Lower lobe of right lung (tissue), 2 donors: ENCODE data around the gene SLC45A2. TPM values are rescaled to one million over a fixed set of nuclear protein-coding genes. Genes with fewer than 3 reads are reported as not detected.
"Not testable (repeated sequence)": the region's sequence is repeated elsewhere in the genome, so short reads cannot be mapped to it uniquely, and the experiment has no call there.

Experiments
- ATAC-seq, 2 donors: fragments of 200-7000 bp; cut with Tn5 transposase; one replicate each; pipeline ENCODE4 v1.9.1; 2020 to 2022; ENCODE audit warnings: mild to moderate bottlenecking in 2 of 2, moderate library complexity in 2 of 2
- DNase-seq: peaks from one replicate; pipeline ENCODE4 v3.0.0-alpha.2; 2020
- H3K27ac ChIP-seq: fragments of 200-600 bp; one replicate; pipeline ENCODE4 v1.8.0; 2022
- H3K27me3 ChIP-seq: fragments of 200-600 bp; one replicate; pipeline ENCODE4 v1.8.0; 2022; ENCODE audit warnings: low read depth
- H3K36me3 ChIP-seq: fragments of 200-600 bp; one replicate; pipeline ENCODE4 v1.8.0; 2022; ENCODE audit warnings: mild to moderate bottlenecking
- H3K4me1 ChIP-seq: fragments of 200-600 bp; one replicate; pipeline ENCODE4 v1.8.0; 2022
- H3K4me3 ChIP-seq: fragments of 200-600 bp; one replicate; pipeline ENCODE4 v1.8.0; 2022; ENCODE audit warnings: mild to moderate bottlenecking
- H3K9me3 ChIP-seq: fragments of 200-600 bp; one replicate; pipeline ENCODE4 v1.8.0; 2022
- intact Hi-C: fragments of 100-400 bp; cut with DNase I; formaldehyde crosslinking; loops from one replicate; pipeline ENCODE4 v1.11.0; 2022
- total RNA-seq: library from RNA; stranded (reverse); fragmentation: NEBNext Ultra II Directional; extraction: Animal tissue kit (Norgen Biotek cat#: 25700); gene quantifications from one replicate; pipeline ENCODE4 v1.2.1, GENCODE V29; 2021
- TF ChIP-seq, protein P1 (sequence below): fragments of 200-600 bp; IDR thresholded peaks from one replicate; pipeline ENCODE4 v1.8.0; 2022; ENCODE audit warnings: antibody characterized with exemption, mild to moderate bottlenecking
- donor health status: DM: no; HTN: yes; CAD: no; lungs with severe emphysema.

The SLC45A2 gene
- total RNA-seq, 1 donor from 2014 or later: not detected

DNA sequence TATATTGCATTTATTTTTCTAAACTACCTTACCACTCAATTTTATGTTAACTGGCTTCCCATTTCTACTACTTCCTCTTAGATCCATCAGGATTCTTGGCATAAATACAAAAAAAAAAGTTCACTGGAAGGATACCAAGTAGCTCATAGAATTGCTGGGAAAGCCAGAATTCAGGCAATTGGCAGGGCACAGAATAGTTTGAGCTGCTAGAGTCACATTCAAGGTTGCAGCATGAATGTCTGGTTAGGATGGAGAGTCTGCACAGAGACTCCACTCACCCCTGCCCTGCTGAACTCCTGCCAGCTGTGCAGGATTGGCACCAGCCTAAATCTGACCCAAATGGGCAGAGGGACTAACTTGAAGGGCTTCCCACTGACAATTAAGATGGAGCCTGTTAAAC, 28.3 kb upstream of the SLC45A2 start:
- no peak overlapping the region for H3K27ac ChIP-seq
- DNase-seq (no peak), ATAC-seq (no peak)
- no peak overlapping the region for H3K4me3 ChIP-seq
- H3K9me3 ChIP-seq: no peaks in the 10 kb centered on the region
- no peaks in the 10 kb centered on the region for H3K27me3 ChIP-seq
- H3K36me3 ChIP-seq: no peaks in the 10 kb centered on the region
- peaks cover 6% of the 10 kb centered on the region for H3K4me1 ChIP-seq
- TF ChIP-seq, protein P1, sequence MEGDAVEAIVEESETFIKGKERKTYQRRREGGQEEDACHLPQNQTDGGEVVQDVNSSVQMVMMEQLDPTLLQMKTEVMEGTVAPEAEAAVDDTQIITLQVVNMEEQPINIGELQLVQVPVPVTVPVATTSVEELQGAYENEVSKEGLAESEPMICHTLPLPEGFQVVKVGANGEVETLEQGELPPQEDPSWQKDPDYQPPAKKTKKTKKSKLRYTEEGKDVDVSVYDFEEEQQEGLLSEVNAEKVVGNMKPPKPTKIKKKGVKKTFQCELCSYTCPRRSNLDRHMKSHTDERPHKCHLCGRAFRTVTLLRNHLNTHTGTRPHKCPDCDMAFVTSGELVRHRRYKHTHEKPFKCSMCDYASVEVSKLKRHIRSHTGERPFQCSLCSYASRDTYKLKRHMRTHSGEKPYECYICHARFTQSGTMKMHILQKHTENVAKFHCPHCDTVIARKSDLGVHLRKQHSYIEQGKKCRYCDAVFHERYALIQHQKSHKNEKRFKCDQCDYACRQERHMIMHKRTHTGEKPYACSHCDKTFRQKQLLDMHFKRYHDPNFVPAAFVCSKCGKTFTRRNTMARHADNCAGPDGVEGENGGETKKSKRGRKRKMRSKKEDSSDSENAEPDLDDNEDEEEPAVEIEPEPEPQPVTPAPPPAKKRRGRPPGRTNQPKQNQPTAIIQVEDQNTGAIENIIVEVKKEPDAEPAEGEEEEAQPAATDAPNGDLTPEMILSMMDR: no peak
- intact Hi-C loops: no loop called here

DNA sequence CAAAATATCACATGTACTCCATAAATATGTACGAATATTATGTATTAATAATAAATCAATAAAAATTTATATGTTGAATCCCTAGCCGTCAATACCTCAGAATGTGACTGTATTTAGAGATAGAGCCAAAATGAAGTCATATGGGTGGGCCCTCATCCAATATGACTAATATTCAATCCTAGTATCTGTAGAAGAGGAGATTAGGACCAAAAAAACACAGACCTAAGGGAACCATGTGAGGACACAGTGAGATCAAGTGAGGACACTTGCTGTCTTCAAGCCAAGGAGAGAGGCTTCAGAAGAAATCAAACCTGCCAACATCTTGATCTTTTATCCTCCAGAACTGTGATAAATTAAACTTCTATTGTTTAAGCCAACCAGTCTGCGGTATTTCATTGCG, 27.0 kb upstream of the SLC45A2 start:
- DNase-seq (no peak), ATAC-seq (no peak)
- TF ChIP-seq, protein P1: no peak
- Histone ChIP-seq H3K4me3 (no peak overlapping the region), H3K27me3 (no peaks in the 10 kb centered on the region), H3K4me1 (peaks cover 13% of the 10 kb centered on the region), H3K36me3 (no peaks in the 10 kb centered on the region), H3K27ac (no peak overlapping the region), H3K9me3 (no peaks in the 10 kb centered on the region)
- intact Hi-C loops: no loop called here

DNA sequence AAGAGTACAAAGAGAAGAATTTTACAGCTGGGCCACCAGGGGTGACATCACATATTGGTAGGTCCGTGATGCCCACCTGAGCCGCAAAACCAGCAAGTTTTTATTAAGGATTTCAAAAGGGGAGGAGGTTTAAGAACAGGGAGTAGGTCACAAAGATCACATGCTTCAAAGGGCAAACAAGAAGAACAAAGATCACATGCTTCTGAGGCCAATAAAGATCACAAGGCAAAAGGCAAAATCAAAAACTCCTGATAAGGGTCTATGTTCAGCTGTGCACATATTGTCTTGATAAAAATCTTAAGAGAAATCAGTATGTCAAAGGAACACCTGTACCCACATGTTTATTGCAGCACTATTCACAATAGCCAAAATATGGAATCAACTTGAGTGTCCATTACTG, 25.7 kb upstream of the SLC45A2 start:
- intact Hi-C loops, DNase-seq, H3K9me3 ChIP-seq, H3K4me3 ChIP-seq, H3K27ac ChIP-seq, ATAC-seq, H3K27me3 ChIP-seq, H3K36me3 ChIP-seq: not testable (repeated sequence)
- H3K4me1 ChIP-seq: peaks cover 19% of the 10 kb centered on the region

DNA sequence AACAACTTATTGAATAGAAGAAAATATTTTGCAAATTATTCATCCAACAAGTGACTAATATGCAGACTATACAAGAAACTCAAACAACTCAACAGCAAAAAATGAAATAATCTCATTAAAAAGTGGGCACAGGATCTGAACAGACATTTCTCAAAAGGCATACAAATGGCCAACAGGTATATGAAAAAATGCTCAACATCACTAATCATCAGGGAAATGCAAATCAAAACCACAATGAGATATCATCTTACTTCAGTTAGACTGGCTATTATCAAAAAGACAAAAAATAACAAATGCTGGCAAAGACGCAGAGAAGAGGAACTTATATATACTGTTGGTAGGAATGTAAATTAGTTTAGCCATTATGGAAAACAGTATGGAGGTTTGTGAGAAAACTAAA, 25.1 kb upstream of the SLC45A2 start:
- no peak overlapping the region for H3K4me3 ChIP-seq
- H3K27ac ChIP-seq: no peak overlapping the region
- intact Hi-C loops: no loop called here
- DNase-seq: no peak
- H3K36me3 ChIP-seq: no peaks in the 10 kb centered on the region
- H3K9me3 ChIP-seq: no peaks in the 10 kb centered on the region
- TF ChIP-seq, protein P1: no peak
- ATAC-seq: no peak
- peaks cover 19% of the 10 kb centered on the region for H3K4me1 ChIP-seq
- no peaks in the 10 kb centered on the region for H3K27me3 ChIP-seq

DNA sequence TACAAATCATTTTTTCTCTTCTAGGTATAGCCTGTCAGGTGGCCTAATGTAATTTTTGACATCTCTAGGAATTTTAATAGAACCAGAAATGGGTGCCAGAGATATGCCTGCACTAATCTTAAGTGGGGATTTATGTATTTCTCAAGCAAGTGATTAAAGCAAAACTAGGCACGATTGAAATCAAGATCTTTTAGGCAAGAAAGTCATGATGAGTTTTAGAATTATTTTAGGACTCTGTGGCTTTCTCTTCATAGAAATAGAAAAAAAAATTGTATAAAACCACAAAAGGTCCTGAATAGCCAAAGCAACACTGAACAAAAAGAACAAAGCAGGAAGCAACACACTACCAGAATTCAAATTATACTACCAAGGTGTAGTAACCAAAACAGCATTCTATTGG, 24.3 kb upstream of the SLC45A2 start:
- peaks cover 8% of the 10 kb centered on the region for H3K36me3 ChIP-seq
- H3K27ac ChIP-seq: peak overlapping the region; percentile 94
- TF ChIP-seq, protein P1: no peak
- peaks cover 19% of the 10 kb centered on the region for H3K4me1 ChIP-seq
- DNase-seq (no peak), ATAC-seq (no peak)
- no peaks in the 10 kb centered on the region for H3K27me3 ChIP-seq
- H3K4me3 ChIP-seq: peak overlapping the region; percentile 74
- H3K9me3 ChIP-seq: no peaks in the 10 kb centered on the region
- intact Hi-C loops: no loop called here

DNA sequence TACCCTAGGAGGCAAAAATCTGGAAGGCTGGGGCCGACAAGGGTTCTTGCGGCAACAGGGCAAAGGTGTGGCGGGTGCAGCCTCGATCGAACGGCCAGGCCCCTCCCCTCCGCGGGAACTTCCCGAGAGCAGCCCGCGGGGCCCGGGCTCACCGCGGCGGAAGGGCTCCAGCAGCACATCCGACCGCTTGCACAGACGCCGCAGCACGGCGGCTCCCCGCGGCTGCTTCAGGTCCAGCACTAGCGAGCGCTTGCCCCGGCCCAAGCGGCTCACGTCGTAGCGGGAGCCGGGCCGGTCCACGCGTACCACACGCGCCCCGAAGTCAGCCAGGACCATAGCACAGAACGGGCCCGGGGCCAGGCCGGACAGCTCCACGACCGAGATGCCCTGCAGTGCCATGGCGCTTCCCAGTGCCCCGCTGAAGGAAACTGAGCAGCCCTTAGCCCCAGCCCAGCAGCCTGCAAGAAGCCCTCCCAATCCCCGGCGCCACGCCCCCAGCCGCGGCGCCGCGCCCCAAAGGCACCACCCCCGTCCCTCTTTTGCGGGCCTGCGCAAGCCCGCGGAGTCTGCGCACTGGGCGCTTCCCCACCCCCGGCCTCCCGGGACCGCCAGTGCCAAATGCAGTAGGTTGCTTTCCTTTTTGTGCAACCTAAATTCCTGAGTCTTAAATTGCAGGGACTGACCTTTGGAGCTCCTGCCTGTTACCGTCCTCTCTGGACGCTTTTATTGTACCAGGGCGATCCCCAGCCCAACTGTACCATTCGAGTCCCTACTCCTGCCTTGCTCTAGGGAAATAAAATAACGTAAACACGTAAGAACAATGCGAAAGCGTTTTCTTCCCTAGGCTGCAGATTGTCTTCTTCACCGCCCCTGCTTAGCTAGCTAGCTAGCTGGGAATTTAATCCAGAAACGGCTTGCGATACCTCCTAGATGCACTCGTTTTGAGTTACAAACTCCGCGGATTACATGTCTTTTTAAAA, 23.4 kb upstream of the SLC45A2 start, which contains the start of gene AMACR:
TSS of gene AMACR (minus strand) at position 430 of the 980 bp plus-strand sequence. CDS start at position 399, 31 bp downstream.
- peak; percentile 98 for ATAC-seq
- Histone ChIP-seq H3K4me1 (peaks cover 19% of the 10 kb centered on the region), H3K27ac (peak within 1 kb of the TSS; percentile 94), H3K27me3 (no peaks in the 10 kb centered on the region), H3K4me3 (peak within 1 kb of the TSS; percentile 74), H3K36me3 (peaks cover 16% of the 10 kb centered on the region), H3K9me3 (no peaks in the 10 kb centered on the region)
- peak; percentile 94 for DNase-seq
- intact Hi-C loops: no loop called here
- TF ChIP-seq, protein P1: peak; percentile 13
